HG02588 (cell line): Measurements from ENCODE around the gene XXYLT1.
"Not testable (repeated sequence)": the region's sequence is repeated elsewhere in the genome, so short reads cannot be mapped to it uniquely, and the experiment has no call there.

Experiments used
- ATAC-seq: cut with Tn5 transposase; IDR thresholded peaks from one replicate; pipeline ENCODE4 v1.9.1; 2021; ENCODE audit warnings: mild to moderate bottlenecking, moderate library complexity; ENCODE audit not compliant: unreplicated experiment

XXYLT1 gene

DNA sequence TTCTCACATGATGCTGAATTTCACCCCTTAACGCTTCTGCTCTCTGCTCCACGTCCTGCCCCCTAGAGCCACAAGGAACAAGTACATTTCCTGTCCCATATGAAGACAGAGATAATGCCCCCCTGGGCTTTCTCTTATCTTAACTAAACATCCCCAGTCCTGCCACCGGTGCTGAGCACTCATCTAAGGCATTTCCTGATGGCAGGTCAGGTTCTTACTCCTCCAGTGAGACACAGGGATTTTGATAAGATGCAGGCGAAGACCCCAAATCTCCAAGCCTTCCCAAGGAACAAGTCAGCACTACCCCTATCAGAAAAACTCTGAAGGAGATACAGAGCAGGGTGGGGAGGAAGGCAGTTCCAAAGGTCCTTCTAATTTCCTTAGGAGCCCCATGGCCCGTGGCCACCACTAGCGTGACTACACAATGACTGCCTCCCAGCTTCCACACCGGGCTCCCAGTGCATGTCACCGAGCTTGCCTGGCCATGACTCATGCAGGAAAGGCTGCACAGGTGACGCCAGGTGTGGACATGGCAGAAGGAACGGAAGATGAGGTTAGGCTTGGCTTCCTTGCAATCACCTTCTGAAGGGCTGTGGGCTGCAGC, 152.9 kb downstream of the XXYLT1 start:
- ATAC-seq, result no peak

DNA sequence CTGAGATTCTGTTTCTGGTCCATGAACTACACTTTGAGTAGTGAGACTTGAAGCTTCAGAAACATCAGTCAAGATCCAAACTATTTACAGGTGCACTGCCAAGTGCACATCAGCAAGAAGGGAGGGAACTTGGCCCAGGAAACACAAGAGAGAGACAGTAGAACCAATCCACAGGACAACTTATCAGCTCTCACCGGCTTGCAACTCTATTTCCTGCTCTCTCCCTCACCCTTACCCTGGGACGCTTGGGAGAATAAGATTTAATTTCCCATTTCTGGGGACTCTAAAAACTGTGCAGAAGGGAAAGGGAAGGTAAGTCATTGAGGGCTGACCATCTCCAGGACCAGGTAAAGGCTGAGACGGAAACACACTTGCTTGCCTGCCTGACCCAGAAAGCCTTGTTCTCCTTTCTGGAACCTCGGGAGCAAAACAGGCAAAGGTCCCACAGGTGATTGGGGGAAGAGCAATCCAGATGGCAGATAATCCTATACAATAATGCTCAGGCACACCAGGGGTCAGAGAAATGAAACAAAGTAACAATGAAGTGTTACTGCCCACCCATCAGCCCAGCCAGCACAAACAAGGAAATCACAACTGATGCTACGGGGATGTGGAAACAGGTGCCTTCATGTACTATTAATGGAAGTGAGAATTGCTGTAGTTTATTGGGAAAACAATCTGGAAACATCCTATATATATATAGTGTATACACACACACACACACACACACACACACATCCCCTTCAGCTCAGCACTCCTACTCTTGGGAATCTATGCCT, 154.4 kb downstream of the XXYLT1 start:
- no peak for ATAC-seq

DNA sequence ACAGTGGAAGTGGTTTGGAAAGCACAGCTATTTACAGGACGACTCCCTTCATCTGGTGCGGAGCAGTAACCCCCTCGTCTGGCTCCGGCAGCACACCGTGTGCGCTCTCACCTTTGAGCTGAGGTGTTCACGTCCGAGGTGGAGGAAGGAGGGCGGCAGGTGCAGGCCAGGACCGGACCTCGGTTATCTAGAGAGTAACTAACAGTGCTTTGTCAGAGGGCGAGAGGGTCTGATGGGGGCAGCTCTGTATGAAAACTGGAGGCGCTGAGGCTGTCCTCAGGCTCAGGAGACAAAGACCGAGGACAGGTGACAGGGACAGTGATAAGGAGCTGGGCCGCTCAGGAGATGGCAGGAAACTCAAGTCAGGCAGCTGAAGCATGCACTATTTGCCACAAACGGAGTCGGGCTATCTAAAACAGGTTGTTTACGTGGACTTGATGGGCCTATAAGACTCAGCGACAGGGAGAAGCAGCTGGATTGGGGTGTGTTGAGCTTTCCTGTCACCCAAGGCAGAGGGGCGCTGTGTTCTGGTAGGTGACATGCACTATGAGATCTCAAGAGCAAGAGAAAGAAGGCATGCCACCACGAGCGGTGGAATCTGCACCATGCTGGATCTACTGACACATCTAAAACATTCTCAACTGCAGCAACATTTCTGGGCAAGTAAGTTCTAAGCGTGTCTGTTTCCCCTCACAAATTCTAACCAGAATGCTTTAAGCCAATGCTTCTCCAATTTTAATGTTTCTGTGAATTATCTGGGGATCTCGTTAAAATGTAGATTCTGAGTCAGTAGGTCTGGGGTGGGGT, 155.2 kb downstream of the XXYLT1 start:
- ATAC-seq, result no peak

DNA sequence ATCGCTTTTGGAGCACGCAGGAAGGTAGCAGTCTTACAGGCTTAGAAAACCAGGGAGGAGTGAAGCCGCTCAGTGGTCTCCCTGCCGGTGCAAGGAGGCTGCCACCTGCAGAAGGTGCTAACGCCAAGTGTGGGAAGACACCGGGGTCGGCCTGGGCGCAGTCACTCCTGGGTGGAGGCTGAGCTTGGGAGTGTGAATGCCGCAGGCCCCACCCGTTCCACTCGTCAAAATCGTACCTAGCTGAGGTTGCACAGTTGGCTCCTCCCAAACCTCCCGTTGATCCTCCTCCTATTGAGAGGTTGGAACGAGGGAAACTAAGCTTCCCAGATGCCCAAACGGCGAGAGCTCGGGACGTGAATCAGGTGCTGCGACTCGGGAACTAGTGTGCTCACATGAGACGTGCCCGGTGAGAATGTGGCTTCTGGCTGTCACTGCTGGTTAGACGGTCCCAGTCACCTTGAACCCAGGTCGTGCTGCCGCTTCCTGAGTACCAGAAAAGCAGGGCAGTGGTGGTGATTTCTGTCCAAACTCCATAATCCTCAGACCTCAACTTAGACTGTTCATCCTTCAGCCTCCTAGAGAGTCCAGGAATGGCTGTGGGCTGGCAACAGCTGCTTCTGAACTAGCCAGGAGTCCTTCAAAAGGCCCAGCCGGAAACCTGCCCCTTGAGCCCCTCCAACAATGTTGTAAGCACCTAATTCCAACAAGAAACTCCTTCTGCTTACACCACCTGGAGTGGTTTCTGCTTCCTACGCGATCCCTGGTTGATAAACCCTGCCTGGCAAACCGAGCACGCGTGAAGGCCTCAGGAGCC, 156.0 kb downstream of the XXYLT1 start:
- ATAC-seq, result no peak

DNA sequence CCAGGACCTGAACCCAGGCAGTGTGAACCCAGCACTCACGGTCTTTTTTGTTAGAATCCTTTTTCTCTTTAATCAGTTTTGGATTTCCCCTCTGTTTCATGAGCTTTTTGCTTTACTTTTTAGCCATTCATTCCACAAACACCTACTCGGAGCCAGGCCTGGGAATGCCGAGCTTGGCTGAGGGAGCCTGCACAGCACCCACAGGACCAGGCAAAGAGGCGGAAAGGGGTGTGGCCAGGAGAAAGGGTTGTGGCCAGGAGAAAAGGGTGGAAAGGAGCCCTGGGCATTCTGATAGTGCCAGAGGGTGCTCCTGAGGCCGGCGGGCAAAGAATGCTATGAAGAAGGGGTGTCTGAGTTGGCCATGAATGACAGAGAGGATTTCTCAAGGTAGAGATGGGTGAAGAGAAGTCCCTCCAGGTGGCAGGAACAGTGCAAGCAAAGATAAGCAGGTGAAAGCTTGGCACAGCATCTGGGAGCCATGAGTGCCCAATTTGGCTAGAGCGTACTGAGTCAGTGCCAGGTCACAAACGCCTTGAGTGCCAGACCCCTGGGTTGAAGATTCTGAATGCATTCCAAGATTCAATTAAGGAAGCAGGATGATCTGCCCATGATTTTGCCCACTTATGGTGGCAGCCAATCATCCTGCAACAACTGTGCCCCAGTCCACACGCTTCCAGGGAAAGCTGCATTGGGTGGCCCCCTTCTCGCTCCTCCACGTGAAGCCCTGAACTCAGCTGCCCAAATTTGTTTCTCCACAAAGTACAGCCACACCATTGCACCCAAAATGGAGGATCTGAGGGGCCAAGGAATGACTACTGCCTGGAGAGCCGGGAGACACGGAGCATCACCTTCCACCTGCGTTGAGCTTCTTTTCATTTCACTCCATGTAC, 157.2 kb downstream of the XXYLT1 start:
- no peak for ATAC-seq

DNA sequence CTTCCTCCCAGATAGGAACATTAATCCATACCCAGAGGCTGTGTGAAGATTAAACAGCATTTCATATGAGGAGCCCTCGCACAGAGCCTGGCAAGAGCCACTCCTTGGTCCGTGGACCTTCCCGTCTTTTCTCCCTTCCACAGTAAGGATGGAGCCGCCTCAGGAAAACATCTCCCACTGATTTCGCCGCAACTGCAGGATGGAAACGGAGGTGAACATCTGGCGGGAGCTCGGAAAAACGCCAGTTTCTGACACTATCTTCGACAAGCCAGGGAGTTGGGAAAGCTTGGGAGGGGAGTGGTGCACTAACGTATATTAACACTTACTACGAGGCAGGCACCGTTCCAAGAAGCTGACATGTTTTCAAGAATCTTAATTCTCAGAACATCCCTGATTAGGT, 157.9 kb downstream of the XXYLT1 start:
- no peak for ATAC-seq

DNA sequence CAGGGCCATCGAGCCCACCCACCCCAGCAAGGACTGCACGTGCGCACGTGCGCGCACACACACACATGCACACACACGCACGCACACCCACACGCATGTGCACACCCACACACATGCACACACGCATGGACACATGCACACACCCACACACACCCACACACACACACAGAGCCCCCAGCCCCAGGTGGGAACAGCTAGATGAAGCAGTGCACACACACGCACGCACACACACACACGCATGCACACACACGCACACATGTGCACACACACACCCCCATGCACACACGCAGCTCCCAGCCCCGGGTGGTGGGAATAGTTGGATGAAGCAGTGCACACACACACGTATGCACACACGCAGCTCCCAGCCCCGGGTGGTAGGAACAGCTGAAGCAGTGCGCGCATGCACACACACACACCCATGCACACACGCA, 158.6 kb downstream of the XXYLT1 start:
- no peak for ATAC-seq

DNA sequence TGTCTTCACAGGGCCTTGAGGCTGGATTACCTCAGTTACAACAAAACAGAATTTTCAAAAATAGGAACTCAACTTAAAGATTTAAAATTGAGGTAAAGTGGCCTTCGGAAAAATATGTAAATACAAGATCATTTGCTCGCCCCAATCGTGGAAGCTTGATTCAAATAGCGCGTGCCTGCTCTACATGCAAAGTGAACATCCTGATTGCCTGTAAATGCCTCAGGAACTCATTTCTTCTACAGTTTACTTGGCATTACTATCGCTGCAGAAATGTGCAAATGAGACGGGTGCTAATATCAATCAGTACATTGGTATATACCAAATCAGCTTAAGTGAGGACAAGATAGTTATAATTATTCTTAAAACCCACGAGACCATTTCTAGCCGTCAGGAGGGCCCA, 159.2 kb downstream of the XXYLT1 start:
- no peak for ATAC-seq

DNA sequence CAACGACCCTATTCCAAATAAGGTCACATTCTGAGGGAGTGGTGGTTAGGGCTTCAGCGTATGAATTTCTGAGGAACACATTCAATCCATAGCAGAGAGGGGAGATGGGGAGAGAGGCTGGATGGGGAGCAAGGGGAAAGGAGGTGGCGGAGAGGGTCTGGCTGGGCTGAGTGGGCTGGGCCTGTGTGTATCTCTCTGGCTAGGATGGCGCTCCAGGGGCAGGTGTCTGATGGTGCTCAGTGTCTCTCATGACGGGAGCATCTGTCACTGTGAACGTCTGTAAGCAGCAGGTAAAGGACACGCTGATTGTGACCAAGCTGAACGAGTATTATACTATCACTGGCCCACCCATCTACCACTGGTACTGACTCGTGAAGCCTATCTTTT, 159.6 kb downstream of the XXYLT1 start:
- ATAC-seq, result no peak

DNA sequence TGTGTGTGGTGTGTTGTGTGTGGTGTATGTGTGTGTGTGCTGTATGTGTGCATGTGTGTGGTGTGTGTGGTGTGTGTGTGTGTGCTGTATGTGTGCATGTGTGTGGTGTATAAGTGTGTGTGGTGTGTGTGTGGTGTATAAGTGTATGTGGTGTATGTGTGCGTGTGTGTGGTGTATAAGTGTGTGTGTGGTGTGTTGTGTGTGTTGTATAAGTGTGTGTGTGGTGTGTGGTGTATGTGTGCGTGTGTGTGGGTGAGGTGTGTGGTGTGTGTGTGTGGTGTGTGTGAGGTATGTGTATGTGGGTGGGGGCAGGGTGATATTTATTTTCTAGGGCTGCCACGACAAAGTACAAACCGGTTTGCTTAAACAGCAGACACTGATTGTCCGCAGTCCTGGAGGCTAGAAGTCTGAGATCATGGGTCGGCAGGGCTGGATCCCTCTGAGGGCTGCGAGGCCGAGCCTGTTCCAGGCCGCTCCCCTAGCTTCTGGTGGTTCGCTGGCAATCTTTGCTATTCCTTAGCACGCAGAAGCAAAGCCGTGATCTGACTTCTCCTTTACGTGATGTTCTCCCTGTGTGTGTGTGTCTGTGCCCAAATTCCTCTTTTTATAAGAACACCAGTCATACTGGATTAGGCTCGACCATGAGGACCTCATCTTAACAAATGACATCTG, 160.2 kb downstream of the XXYLT1 start:
- ATAC-seq, result no peak

DNA sequence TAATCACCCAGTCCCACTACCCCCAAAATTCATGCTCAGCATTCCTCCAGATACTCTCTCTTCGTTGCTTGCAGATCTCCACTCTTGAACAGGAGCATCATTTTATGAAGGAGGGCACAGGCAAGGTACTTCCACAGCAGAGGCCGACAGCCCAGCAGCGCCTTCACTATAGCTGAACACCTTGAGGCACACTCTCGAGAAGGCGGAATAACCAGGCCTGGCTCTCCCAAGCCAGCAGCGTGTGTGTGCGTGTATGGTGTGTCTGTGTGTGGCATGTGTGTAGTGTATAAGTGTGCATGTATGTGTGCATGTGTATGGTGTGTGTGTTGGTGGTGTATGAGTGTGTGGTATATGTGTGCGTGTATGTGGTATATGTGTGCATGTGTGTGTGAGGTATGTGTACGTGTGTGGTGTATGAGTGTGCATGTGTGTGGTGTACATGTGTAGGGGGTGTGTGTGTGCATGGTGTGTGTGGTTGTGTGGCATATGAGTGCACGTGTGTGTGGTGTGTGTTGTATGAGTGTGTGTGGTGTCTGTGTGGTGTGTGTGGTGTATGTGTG, 161.8 kb downstream of the XXYLT1 start:
- ATAC-seq, result no peak

DNA sequence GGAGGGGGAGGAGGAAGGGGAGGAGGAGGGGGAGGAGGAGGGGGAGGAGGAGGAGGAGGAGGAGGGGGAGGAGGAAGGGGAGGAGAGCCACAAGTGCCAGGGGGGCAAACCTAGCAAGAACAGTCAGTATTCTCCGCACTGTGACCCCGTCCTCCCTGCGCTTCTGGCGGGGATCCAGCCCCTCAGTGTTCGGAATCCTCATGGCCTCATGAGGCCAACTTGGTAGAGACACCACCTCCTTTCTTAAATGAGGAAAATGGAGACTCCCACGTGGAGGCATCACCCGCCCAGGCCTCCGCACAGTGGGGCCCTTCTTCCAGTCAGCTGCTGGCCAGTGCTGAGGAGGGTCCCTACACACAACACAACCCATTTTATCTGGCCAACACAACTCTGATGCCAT, 163.4 kb downstream of the XXYLT1 start:
- ATAC-seq, result no peak

DNA sequence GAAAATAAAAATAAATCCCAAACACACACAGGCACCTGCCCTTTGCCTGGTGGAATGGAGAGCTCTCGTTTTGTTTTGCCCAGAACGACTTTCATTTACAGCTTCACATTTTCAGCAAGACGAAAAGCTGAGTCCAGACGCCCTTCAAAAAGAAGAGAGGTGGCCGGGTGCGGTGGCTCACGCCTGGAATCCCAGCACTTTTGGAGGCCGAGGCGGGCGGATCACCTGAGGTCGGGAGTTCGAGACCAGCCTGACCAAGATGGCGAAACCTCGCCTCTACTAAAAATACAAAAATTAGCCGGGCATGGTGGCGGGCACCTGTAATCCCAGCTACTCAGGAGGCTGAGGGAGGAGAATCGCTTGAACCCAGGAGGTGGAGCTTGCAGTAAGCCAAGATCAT, 163.9 kb downstream of the XXYLT1 start:
- not testable (repeated sequence) for ATAC-seq

DNA sequence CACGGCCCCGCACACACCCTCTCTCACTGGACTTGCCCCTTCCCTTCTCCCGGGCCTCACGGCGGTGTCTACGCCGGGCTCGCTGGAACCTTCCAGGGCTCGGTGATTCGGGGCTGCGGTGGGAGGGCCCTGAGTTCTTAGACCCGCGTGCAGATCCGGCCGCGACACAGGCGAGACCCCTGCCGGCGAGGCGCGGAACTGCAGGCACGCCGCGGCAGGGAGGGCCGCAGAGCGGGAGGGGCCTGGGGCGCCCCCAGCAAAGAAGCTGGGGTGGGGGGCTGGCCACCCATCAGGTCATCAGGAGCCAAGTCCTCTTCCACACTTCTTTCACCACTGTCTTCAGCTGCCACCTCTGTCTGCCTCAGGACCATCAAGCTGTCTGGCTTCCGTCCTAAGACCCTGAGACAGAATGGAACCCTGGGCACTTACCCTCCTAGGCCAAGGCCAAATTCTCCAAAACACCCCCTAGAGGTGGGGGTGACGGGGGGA, 164.5 kb downstream of the XXYLT1 start:
- peak; percentile 71 for ATAC-seq

DNA sequence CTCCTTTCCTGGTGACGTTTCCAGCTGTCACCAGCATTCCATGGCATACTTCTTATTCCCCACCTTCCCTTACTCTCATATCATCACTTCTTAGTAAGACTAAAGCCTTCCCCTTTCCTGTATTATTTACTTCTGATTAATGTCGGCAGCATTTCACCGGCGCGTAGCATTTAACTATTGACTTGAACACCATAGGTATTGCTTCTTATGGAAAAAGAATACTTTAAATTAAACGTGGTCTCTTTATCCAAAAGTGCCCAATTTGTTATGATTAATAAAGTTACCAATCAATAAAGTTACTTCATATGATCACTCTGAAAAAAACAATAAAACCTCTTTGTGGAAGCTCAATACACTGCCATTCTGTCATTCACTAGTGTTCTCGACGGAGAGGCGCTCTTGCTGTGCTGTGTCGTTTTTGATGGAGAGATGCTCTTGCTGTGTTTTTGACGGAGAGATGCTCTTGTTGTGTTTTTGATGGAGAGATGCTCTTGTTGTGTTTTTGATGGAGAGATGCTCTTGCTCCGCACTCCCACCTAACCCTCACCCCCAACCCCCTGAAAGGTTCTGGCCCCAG, 165.0 kb downstream of the XXYLT1 start:
- ATAC-seq, result no peak

DNA sequence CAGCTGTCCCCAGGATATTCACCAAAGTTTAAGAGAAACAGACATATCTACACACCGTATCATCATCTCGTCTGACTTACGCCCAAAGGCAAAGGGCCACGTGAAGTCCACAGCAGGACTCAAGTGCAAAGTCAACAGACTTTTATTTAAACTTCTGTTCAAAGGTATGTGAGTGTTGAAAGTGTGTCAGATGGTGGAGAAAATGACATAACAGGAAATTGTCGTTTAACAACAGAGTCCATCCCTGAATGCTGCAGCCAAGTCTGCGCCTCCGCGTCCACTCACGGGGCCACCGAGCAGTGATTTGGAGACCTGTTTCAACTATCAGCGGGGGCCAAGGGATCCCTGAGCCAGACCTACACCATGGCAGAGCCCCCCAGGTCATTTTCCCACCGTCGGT, 165.6 kb downstream of the XXYLT1 start:
- ATAC-seq, result no peak

DNA sequence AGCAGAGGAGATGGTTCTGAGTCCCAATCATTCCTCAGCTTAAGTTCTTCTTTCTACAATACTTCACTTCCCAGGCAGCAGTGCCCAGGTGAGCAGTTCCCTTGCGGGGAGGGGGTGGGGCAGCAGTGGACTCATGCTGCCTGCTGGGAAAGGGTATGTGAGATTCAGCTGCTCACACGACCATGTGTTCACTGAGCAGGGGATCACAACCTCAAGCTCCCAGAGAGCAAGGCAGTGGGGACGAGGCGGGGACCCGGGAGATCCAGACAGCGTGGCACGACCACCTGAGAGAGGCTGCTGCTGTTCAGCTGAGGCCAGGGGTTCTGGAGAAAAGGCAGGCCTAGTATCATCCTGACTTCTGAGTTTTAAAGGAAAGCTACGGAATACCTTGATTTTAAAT, 166.6 kb downstream of the XXYLT1 start:
- ATAC-seq, result no peak

DNA sequence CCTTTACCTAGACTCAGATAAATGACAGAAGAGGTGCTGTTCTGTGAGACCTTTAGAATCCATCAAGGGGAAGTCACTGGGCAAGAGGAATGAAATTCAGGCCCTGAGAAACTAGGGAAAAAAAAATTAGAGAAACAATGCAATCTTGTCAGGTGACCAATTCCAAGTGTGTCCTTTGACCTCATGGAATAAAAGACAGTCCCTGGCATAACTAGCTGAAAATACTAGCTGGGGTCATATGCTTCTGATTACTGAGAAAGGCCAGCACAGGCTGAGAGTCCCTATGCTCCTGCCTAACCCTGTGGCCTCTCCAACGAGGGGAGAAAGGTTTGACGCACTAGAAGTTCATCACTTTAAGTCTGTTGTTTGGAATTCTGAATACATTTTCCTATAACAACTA, 167.3 kb downstream of the XXYLT1 start:
- ATAC-seq, result no peak
